Measurements from ENCODE around the gene CEP170B. TPM values are rescaled to one million over a fixed set of nuclear protein-coding genes. Genes with fewer than 3 reads are reported as not detected.

CEP170B gene
- total and polyA plus RNA-seq, 12 donors = 2.4 to 29.4 (median 18.3) TPM

GRCh38 chr14:104868060-104868740, 3.1 kb downstream of the CEP170B start:
- DNase-seq = peak in 1 of 7 donors; percentile 6
- Histone ChIP-seq H3K36me3 (replicated peaks in 1 of 2) (no peaks in the 10 kb centered on the region), H3K4me3 (no peak overlapping the region), H3K4me1 (replicated peaks in 1 of 2) (peaks cover 11 to 34% of the 10 kb centered on the region in 2 donors), H3K27me3 (no peaks in the 10 kb centered on the region), H3K27ac (no peak overlapping the region), H3K9me3 (replicated peaks in 1 of 3) (no peaks in the 10 kb centered on the region)
- WGBS, 4 donors = 90 to 94% (median 92%) methylated on average over 10 to 23 of the region's 23 CpGs
- no peak for TF ChIP-seq POLR2A (IDR thresholded peaks at IDR 0.05)
- TF ChIP-seq, protein P1, sequence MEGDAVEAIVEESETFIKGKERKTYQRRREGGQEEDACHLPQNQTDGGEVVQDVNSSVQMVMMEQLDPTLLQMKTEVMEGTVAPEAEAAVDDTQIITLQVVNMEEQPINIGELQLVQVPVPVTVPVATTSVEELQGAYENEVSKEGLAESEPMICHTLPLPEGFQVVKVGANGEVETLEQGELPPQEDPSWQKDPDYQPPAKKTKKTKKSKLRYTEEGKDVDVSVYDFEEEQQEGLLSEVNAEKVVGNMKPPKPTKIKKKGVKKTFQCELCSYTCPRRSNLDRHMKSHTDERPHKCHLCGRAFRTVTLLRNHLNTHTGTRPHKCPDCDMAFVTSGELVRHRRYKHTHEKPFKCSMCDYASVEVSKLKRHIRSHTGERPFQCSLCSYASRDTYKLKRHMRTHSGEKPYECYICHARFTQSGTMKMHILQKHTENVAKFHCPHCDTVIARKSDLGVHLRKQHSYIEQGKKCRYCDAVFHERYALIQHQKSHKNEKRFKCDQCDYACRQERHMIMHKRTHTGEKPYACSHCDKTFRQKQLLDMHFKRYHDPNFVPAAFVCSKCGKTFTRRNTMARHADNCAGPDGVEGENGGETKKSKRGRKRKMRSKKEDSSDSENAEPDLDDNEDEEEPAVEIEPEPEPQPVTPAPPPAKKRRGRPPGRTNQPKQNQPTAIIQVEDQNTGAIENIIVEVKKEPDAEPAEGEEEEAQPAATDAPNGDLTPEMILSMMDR (IDR thresholded peaks at IDR 0.05) = no peak
- intact Hi-C loops (cut with DNase I) = no loop called here

GRCh38 chr14:104868811-104869572, 3.9 kb downstream of the CEP170B start:
- no peaks in the 10 kb centered on the region for H3K9me3 ChIP-seq (replicated peaks in 1 of 3)
- no peak for DNase-seq
- H3K4me3 ChIP-seq = no peak overlapping the region
- no peaks in the 10 kb centered on the region for H3K27me3 ChIP-seq
- intact Hi-C loops (cut with DNase I) = no loop called here
- no peak for TF ChIP-seq POLR2A (IDR thresholded peaks at IDR 0.05)
- TF ChIP-seq, protein P1 (IDR thresholded peaks at IDR 0.05) = no peak
- WGBS, 4 donors = 94 to 96% (median 96%) methylated on average over 4 to 22 of the region's 22 CpGs
- no peaks in the 10 kb centered on the region for H3K36me3 ChIP-seq (replicated peaks in 1 of 2)
- peaks cover 11 to 32% of the 10 kb centered on the region in 2 donors for H3K4me1 ChIP-seq (replicated peaks in 1 of 2)
- H3K27ac ChIP-seq = no peak overlapping the region

GRCh38 chr14:104869669-104870367, 4.8 kb downstream of the CEP170B start:
- 95 to 99% (median 97%) methylated on average over 18 of the region's 18 CpGs for WGBS, 4 donors
- Histone ChIP-seq H3K9me3 (replicated peaks in 1 of 3) (no peaks in the 10 kb centered on the region), H3K4me1 (replicated peaks in 1 of 2) (peaks cover 11 to 24% of the 10 kb centered on the region in 2 donors), H3K4me3 (no peak overlapping the region), H3K27me3 (no peaks in the 10 kb centered on the region), H3K36me3 (replicated peaks in 1 of 2) (no peaks in the 10 kb centered on the region), H3K27ac (no peak overlapping the region)
- no peak for DNase-seq
- TF ChIP-seq, protein P1 (IDR thresholded peaks at IDR 0.05) = no peak
- TF ChIP-seq POLR2A (IDR thresholded peaks at IDR 0.05) = no peak
- intact Hi-C loops (cut with DNase I) = no loop called here
